HFF-Myc (cell line): ENCODE data around the gene TRABD.

Experiments used
- DNase-seq: peaks from one replicate; pipeline ENCODE4 v3.0.0-alpha.2; 2011; ENCODE audit warnings: low read depth; ENCODE audit errors: extremely low read depth
- H3K4me3 ChIP-seq: replicated peaks from 2 replicates; pipeline ENCODE4 v1.5.1; 2011; ENCODE audit warnings: low read depth, mild to moderate bottlenecking, control low read depth, low read length
- CTCF ChIP-seq: IDR thresholded peaks from 2 replicates; pipeline ENCODE4 v1.5.1; 2012; ENCODE audit warnings: mild to moderate bottlenecking, low read depth, low read length, control low read depth; ENCODE audit errors: missing control alignments

The TRABD gene

GRCh38 chr22:50148166-50148500 is 37.6 kb upstream of the TRABD start:
- no peak for DNase-seq
- no peak for TF ChIP-seq CTCF

DNA sequence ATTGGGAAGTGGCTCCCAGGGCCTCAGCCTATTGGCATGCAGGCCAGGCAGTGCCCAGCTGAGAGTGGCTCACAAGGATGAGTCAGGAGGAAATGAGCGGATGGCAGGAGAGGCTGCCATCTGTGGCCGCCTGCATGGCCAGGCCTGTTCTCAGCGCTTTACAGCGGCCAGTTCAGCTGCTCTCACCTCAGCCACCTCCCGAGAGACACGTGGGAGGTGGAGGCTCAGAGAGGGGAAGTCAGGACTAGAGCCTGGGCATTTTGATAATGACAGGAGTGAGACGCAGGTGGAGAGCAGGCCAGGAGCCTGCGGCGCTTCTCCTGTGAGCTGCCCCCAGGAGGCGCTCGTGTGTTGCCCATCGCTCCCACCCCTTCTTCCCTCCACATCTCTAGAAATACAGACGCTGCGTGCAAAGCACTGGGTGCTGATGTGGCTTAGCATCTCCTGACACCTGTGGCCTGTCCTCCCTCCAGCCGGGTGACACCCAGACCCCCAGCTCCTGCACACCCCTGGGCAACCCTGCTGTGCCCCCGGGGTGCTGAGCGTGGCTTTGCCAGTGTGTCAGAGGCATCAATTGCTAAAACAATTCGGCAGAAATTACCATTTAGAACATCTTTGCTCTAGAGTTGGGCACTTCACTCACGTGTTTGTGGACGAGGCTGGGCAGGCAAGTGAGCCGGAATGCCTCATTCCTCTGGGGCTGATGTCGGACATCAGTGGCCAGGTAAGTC is 36.6 kb upstream of the TRABD start:
- no peak for DNase-seq
- H3K4me3 ChIP-seq = no peak overlapping the region
- peak; percentile 62 for TF ChIP-seq CTCF

More at GRCh38 chr22:50148166-50148500, 37.6 kb upstream of the TRABD start:
- no peak overlapping the region for H3K4me3 ChIP-seq

- DNase-seq = no peak
- H3K4me3 ChIP-seq = no peak overlapping the region
These were observed 35.3 kb upstream of the TRABD start for GRCh38 chr22:50150161-50151129.

GRCh38 chr22:50151571-50152537 is 33.9 kb upstream of the TRABD start:
- DNase-seq = no peak
- H3K4me3 ChIP-seq = no peak overlapping the region
- TF ChIP-seq CTCF = no peak

More at GRCh38 chr22:50150161-50151129, 35.3 kb upstream of the TRABD start:
- no peak for TF ChIP-seq CTCF

GRCh38 chr22:50153056-50153755 is 32.5 kb upstream of the TRABD start:
- no peak for TF ChIP-seq CTCF
- DNase-seq = no peak
- H3K4me3 ChIP-seq = no peak overlapping the region

- H3K4me3 ChIP-seq = no peak overlapping the region
- DNase-seq = no peak
- TF ChIP-seq CTCF = no peak
These were observed 32.0 kb upstream of the TRABD start for GRCh38 chr22:50153756-50154140.
